ENCODE data around the gene ANTXR2. TPM values are rescaled to one million over a fixed set of nuclear protein-coding genes. Genes with fewer than 3 reads are reported as not detected.

ANTXR2 gene
- total RNA-seq, 2 donors from 2014 or later, result 86.1 to 133 TPM

GRCh38 chr4:80098635-80099034, 25.6 kb upstream of the ANTXR2 start:
- DNase-seq (ENCODE audit: low spot score), result no peak

GRCh38 chr4:80097400-80098177, 24.6 kb upstream of the ANTXR2 start:
- TF ChIP-seq CTCF (IDR thresholded peaks at IDR 0.05) (no peak), POLR2AphosphoS5 (IDR thresholded peaks at IDR 0.05) (no peak), POLR2A (IDR thresholded peaks at IDR 0.05) (no peak)
- WGBS, result 29% methylated on average over 4 of the region's 4 CpGs
- no peak for DNase-seq (ENCODE audit: low spot score)
- no peaks in the 10 kb centered on the region for H3K27me3 ChIP-seq (replicated peaks; ENCODE audit: insufficient read depth)
- no peaks in the 10 kb centered on the region for H3K4me1 ChIP-seq (replicated peaks)
- no peaks in the 10 kb centered on the region for H3K9me3 ChIP-seq
- intact Hi-C loops (cut with DNase I), result no loop called here
- no peak overlapping the region for H3K27ac ChIP-seq
- no peak overlapping the region for H3K4me3 ChIP-seq
- H3K36me3 ChIP-seq, result no peaks in the 10 kb centered on the region

More at GRCh38 chr4:80098635-80099034, 25.6 kb upstream of the ANTXR2 start:
- no peak for TF ChIP-seq CTCF (IDR thresholded peaks at IDR 0.05)
- TF ChIP-seq POLR2AphosphoS5 (IDR thresholded peaks at IDR 0.05), result no peak
- no peak for TF ChIP-seq POLR2A (IDR thresholded peaks at IDR 0.05)
- H3K4me1 ChIP-seq (replicated peaks), result no peaks in the 10 kb centered on the region
- H3K9me3 ChIP-seq, result no peaks in the 10 kb centered on the region
- intact Hi-C loops (cut with DNase I), result no loop called here
- 90% methylated on average over 1 of the region's 1 CpG for WGBS
- no peaks in the 10 kb centered on the region for H3K27me3 ChIP-seq (replicated peaks; ENCODE audit: insufficient read depth)
- no peak overlapping the region for H3K4me3 ChIP-seq
- no peak overlapping the region for H3K27ac ChIP-seq
- no peaks in the 10 kb centered on the region for H3K36me3 ChIP-seq

- Histone ChIP-seq H3K4me1 (replicated peaks) (no peaks in the 10 kb centered on the region), H3K9me3 (no peaks in the 10 kb centered on the region), H3K27me3 (replicated peaks; ENCODE audit: insufficient read depth) (no peaks in the 10 kb centered on the region), H3K27ac (no peak overlapping the region), H3K36me3 (no peaks in the 10 kb centered on the region), H3K4me3 (no peak overlapping the region)
- WGBS, result 65% methylated on average over 4 of the region's 4 CpGs
- DNase-seq (ENCODE audit: low spot score), result peak; percentile 20
- intact Hi-C loops (cut with DNase I), result no loop called here
- TF ChIP-seq POLR2A (IDR thresholded peaks at IDR 0.05), result no peak
- TF ChIP-seq POLR2AphosphoS5 (IDR thresholded peaks at IDR 0.05), result no peak
- TF ChIP-seq CTCF (IDR thresholded peaks at IDR 0.05), result no peak
Measured at GRCh38 chr4:80096175-80096850, 23.3 kb upstream of the ANTXR2 start.

GRCh38 chr4:80094191-80094590, 21.2 kb upstream of the ANTXR2 start:
- H3K9me3 ChIP-seq, result no peaks in the 10 kb centered on the region
- no peaks in the 10 kb centered on the region for H3K36me3 ChIP-seq
- no peaks in the 10 kb centered on the region for H3K4me1 ChIP-seq (replicated peaks)
- H3K27me3 ChIP-seq (replicated peaks; ENCODE audit: insufficient read depth), result no peaks in the 10 kb centered on the region
- no peak for DNase-seq (ENCODE audit: low spot score)
- WGBS, result 71% methylated on average over 1 of the region's 1 CpG
- TF ChIP-seq POLR2A (IDR thresholded peaks at IDR 0.05), result no peak
- TF ChIP-seq POLR2AphosphoS5 (IDR thresholded peaks at IDR 0.05), result no peak
- TF ChIP-seq CTCF (IDR thresholded peaks at IDR 0.05), result no peak
- H3K4me3 ChIP-seq, result no peak overlapping the region
- intact Hi-C loops (cut with DNase I), result no loop called here
- H3K27ac ChIP-seq, result no peak overlapping the region

Measured in prostate gland (tissue), 2 donors.